ENCODE data around the gene SPATA6L. TPM values are rescaled to one million over a fixed set of nuclear protein-coding genes. Genes with fewer than 3 reads are reported as not detected.

The SPATA6L gene
- total RNA-seq, 1 donor from 2014 or later, result 0.35 TPM

- Mint-ChIP-seq H3K9me3 (ENCODE audit: low read depth) (no peaks in the 10 kb centered on the region), H3K4me1 (ENCODE audit: low read depth) (peaks cover 8% of the 10 kb centered on the region), H3K27me3 (ENCODE audit: low read depth) (no peaks in the 10 kb centered on the region), H3K36me3 (ENCODE audit: low read depth) (peaks cover 5% of the 10 kb centered on the region), H3K27ac (ENCODE audit: unreplicated experiment) (no peak overlapping the region), H3K4me3 (ENCODE audit: unreplicated experiment) (no peak overlapping the region)
- no peak for TF ChIP-seq CTCF (IDR thresholded peaks at IDR 0.05)
- DNase-seq (ENCODE audit: low spot score), result no peak
Measured at GRCh38 chr9:4691795-4692194, 25.5 kb upstream of the SPATA6L start.

GRCh38 chr9:4690144-4690543 lies 23.9 kb upstream of the SPATA6L start:
- no peaks in the 10 kb centered on the region for H3K27me3 Mint-ChIP-seq (ENCODE audit: low read depth)
- no peak overlapping the region for H3K4me3 Mint-ChIP-seq (ENCODE audit: unreplicated experiment)
- H3K9me3 Mint-ChIP-seq (ENCODE audit: low read depth), result no peaks in the 10 kb centered on the region
- no peak for TF ChIP-seq CTCF (IDR thresholded peaks at IDR 0.05)
- DNase-seq (ENCODE audit: low spot score), result no peak
- H3K4me1 Mint-ChIP-seq (ENCODE audit: low read depth), result peaks cover 15% of the 10 kb centered on the region
- no peak overlapping the region for H3K27ac Mint-ChIP-seq (ENCODE audit: unreplicated experiment)
- peaks cover 7% of the 10 kb centered on the region for H3K36me3 Mint-ChIP-seq (ENCODE audit: low read depth)

- DNase-seq (ENCODE audit: low spot score), result no peak
- no peak overlapping the region for H3K4me3 Mint-ChIP-seq (ENCODE audit: unreplicated experiment)
- TF ChIP-seq CTCF (IDR thresholded peaks at IDR 0.05), result no peak
- H3K9me3 Mint-ChIP-seq (ENCODE audit: low read depth), result no peaks in the 10 kb centered on the region
- peaks cover 15% of the 10 kb centered on the region for H3K4me1 Mint-ChIP-seq (ENCODE audit: low read depth)
- H3K27ac Mint-ChIP-seq (ENCODE audit: unreplicated experiment), result no peak overlapping the region
- H3K36me3 Mint-ChIP-seq (ENCODE audit: low read depth), result peaks cover 11% of the 10 kb centered on the region
- no peaks in the 10 kb centered on the region for H3K27me3 Mint-ChIP-seq (ENCODE audit: low read depth)
Measured at GRCh38 chr9:4689687-4690104, 23.4 kb upstream of the SPATA6L start.

- DNase-seq (ENCODE audit: low spot score), result no peak
- TF ChIP-seq CTCF (IDR thresholded peaks at IDR 0.05), result no peak
Measured at GRCh38 chr9:4689021-4689420, 22.7 kb upstream of the SPATA6L start.

GRCh38 chr9:4686584-4686983 lies 20.3 kb upstream of the SPATA6L start:
- Mint-ChIP-seq H3K4me1 (ENCODE audit: low read depth) (peaks cover 20% of the 10 kb centered on the region), H3K4me3 (ENCODE audit: unreplicated experiment) (no peak overlapping the region), H3K27ac (ENCODE audit: unreplicated experiment) (peak overlapping the region; percentile 36), H3K36me3 (ENCODE audit: low read depth) (peaks cover 10% of the 10 kb centered on the region), H3K27me3 (ENCODE audit: low read depth) (no peaks in the 10 kb centered on the region), H3K9me3 (ENCODE audit: low read depth) (no peaks in the 10 kb centered on the region)
- no peak for TF ChIP-seq CTCF (IDR thresholded peaks at IDR 0.05)
- no peak for DNase-seq (ENCODE audit: low spot score)

More at GRCh38 chr9:4689021-4689420, 22.7 kb upstream of the SPATA6L start:
- no peaks in the 10 kb centered on the region for H3K27me3 Mint-ChIP-seq (ENCODE audit: low read depth)
- H3K4me3 Mint-ChIP-seq (ENCODE audit: unreplicated experiment), result no peak overlapping the region
- H3K36me3 Mint-ChIP-seq (ENCODE audit: low read depth), result peaks cover 12% of the 10 kb centered on the region
- no peaks in the 10 kb centered on the region for H3K9me3 Mint-ChIP-seq (ENCODE audit: low read depth)
- no peak overlapping the region for H3K27ac Mint-ChIP-seq (ENCODE audit: unreplicated experiment)
- H3K4me1 Mint-ChIP-seq (ENCODE audit: low read depth), result peaks cover 15% of the 10 kb centered on the region
